HTR-8/SVneo (cell line): ENCODE results near the gene ARHGEF17.

Experiments
- DNase-seq: peaks from one replicate; pipeline ENCODE4 v3.0.0; 2011; ENCODE audit warnings: low spot score, mixed read lengths; ENCODE audit not compliant: insufficient read length
- FAIRE-seq: peaks from 2 replicates; lab custom pipeline; 2011; peaks lifted over from hg19 to GRCh38; lab: Jason Lieb, UNC

The ARHGEF17 gene

DNA sequence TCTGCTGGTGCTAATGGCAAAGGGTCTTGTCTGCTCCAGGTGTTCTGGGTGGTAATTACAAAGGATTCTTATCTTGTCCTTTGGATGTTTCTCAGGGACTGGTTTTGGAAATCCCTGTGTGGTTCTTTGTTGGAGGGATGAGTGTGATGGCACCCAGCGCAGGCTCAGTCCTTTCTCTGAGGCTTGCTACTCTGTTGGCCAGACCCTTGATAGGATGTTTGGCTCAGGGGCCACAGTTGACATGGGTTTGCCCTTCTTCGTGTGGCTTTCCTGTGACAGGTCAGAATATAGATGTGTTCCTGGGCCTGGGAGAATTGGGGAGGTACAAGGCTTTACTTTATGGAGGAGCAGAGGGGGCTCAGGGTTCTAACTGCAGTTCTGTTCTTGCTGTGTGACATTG lies 4.0 kb downstream of the ARHGEF17 start:
- DNase-seq (no peak), FAIRE-seq (no peak)

DNA sequence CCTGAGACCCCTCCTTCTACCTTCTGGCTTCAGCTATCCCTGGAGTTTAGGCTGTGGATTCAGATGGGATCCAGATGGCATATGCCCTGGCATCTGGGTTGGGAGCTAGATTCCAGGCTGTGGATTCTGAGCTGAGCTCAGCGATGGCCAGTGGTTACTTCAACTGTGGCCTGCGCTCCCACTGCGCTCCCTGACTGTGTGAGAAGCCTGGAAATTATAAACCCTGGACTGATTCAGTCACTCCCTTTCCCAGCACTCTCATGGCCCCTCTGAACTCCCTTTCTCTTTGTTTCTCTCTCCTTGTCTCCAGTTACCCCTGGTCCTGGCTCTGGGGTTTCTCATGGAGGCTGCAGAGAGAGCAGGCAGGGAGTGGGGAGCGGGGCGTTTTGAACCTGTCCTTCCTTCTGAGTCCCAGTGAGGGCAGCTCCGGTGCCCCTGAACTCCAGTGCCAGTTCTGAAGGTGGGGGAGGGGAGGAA lies 4.8 kb downstream of the ARHGEF17 start:
- FAIRE-seq (no peak), DNase-seq (no peak)

DNA sequence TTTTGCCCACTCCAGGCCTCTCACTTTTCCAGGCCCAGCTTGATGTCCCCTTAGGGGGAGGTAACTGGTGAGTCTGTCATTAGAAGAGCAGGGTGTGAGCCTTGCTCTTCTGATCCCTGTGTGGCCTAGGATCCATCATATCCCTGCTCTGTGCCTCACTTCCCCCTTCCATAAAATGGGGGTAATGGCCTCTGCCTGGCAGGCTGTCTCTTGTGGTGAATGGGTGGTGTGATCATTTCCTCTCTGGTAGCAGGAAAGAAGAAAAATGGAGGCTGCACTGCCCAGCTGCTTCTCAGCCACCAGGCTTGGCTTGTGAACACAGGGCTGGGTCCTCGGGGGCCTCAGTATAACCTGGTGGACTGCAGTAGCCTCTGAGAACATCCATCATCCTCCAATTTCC lies 5.6 kb downstream of the ARHGEF17 start:
- FAIRE-seq (no peak), DNase-seq (no peak)

DNA sequence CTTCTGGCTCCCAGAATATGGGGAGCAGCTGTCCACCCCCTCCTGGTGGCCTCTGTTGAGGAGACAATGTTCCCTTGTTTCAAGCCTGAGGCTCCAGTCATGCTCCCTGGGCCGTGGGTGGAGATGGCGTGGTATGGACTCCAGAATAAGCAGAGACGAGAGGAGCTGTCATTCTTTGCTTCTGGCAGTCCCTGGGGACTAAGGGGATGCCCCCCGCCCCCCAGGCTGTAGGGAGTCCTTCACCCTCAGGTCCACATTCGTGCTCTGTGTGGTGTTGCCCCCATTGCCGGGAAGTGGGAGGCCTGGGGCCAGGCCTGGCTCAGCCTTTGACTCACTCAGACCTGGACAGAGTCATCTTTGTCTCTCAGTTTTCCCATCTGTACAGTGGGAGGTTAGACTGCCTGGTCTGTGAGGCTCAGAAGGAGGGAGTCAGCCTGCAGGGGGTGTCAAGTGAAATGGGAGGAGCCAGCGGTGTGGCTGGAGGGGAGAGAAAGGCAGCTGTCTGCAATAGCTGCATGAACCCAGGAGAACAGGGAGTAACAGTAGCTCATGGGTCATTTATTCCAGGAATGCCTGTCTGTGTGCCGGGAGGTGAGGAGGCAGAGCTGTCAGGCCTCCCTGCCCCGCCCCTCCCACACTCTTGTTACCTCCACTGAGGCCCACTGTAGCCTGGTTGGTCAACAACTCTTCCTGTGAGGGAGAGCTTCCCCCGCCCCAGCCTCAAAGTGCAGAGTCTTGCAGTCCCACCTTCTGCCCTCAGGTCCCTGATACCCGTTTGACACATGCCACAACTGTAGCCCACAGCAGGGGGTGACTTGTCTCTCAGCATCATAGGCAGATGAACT lies 6.3 kb downstream of the ARHGEF17 start:
- peak; percentile 96 for FAIRE-seq
- peak; percentile 82 for DNase-seq

DNA sequence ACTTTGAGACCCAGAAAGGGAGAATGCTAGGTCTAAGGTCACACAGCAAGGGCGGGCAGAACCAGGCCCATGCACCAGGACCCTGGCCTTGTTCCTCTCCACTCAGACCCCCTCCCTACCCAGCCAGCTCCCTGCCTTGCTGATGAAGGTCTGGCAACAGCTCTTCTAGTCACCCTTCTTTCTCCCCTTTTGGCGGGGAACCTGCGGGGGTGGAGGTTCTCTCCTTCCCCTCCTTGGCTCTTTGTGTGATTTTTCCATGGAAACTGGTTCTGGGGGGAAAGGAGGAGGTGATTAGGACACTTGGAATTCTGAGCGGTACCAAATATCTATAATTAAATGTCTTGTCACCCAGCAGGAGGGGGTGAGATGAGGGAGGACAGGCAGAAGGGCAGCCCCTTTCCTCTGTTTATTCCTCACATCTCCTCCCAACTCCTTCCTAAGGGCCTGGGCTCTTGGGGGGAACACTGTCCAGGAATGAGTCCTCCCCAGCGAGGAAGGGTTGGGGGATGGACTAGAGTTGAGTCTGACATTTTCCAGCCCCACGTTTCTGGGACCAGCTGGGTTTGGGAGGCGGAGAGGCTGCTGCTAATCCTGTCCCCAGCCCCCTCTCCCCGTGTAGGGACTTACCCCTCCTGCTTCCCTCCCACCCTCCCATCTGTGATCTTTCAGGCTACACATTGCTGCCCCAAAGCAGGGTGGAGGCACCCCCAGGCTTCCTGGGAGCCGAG lies 7.4 kb downstream of the ARHGEF17 start:
- FAIRE-seq (no peak), DNase-seq (no peak)

DNA sequence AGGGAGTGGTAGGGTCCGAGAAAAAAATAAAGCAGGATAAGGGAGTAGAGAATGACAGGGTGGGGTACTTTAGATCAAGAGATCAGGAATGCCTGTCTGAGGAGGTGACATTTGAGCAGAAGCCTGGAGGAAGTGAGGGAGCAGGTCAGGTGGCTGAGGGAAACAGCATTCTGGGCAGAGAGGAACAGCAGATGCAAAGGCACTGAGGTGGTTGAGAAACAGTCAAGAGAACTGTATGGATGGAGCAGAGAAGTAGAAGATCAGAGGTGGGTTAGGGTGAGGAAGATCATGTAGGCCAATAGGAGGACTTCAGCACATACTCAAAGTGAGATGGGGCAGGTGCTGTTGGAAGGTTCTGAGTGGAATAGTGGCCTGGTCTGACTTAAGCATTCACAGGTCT lies 8.3 kb downstream of the ARHGEF17 start:
- FAIRE-seq (no peak), DNase-seq (no peak)

DNA sequence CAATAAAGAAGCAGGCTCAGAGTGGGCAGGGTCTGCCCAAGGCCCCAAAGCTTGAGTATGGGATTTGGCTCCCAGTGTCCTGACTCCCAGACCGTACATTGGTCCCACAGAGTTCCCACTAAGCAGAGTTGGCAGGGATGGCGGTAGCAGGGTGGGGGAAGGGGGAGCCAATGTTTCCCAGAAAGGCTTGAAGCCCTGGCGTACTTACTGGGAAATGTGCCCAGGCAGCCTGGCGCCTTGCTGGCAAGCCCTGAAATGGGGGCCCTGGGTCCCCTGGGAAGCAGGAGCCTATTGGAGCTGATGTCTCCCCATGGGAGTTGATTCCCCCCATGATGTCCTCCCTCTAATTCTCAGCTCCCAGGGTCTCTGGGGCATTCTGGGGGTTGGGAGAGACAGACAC lies 9.3 kb downstream of the ARHGEF17 start:
- DNase-seq = no peak
- no peak for FAIRE-seq

DNA sequence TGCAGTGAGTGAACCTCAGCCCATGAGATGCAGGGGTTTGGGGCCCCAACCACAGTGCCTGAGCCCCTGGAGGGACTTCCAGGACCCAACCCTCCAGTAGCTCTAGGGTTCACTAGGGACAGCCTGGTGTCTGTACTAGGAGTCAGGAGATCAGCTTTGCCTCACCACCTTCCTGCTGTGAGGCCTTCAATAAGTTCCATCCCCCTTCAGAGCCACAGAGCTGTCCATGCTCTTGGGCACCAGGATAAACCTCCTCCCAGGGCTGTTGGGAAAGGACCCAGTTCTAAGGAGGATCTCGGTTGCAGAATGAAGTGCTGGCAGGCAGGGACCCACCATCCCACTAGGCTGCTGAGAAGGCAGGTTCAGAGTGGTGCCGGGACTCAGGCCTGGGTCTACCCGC lies 9.7 kb downstream of the ARHGEF17 start:
- no peak for DNase-seq
- no peak for FAIRE-seq

DNA sequence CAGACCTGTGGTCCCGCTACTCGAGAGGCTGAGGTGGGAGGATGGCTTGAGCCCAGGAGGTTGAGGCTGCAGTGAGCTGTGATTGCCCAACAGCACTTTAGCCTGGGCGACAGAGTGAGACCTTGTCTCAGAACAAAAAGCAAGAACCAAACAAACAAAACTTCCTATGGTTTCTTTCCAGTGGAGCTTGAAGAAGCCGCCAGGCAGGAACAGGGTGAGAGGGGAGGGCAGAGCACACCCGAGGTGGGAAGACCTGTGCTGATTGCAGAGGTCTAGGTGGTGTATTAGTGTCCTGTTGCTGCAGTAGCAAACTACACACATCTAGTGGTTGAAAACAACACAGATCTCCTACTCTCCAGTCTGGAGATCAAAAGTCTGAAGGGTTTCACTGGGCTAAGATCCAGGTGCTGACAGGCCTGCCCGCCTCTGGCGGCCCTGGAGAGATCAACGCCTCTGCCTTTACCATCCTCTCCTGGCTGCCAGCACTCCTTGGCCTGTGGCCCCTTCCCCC lies 10.5 kb downstream of the ARHGEF17 start:
- FAIRE-seq (no peak), DNase-seq (no peak)

DNA sequence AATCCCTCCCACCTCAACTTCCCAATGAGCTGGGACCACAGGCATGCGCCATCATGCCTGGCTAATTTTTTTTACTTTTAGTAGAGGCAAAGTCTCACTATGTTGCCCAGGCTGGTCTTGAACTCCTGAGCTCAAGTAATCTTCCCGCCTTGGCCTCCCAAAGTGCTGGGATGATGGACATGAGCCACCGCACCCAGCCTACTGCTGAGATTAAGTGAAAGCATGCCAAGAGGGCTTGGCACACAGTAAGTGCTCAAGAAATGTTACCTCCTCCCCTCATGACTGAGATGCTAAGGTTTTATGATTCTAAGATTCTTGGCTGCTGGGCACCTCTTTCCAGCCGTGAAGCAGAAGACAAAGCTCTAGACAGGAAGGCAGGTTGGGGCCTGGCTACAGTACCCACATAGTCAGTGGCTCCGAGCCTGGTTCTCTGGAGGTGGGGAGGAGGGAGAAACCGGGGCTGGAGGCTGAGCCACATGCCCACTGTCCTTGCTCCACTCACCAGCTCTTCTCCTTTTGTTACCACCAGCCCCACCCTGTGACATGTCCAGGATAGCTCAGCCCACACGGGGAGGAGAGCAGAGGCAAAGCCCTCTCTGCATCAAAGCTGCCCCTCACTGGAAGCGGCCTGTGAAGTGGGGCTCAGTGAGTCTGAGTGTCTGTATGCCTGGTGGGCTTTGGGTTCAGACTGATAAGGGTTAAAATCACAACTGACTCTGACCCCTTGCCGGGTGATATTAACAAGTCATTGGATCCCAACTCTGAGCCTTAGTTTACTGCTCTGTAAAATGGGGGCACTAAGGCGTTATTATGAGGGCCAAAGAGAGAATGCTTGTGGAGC lies 12.9 kb downstream of the ARHGEF17 start:
- no peak for FAIRE-seq
- DNase-seq = no peak

DNA sequence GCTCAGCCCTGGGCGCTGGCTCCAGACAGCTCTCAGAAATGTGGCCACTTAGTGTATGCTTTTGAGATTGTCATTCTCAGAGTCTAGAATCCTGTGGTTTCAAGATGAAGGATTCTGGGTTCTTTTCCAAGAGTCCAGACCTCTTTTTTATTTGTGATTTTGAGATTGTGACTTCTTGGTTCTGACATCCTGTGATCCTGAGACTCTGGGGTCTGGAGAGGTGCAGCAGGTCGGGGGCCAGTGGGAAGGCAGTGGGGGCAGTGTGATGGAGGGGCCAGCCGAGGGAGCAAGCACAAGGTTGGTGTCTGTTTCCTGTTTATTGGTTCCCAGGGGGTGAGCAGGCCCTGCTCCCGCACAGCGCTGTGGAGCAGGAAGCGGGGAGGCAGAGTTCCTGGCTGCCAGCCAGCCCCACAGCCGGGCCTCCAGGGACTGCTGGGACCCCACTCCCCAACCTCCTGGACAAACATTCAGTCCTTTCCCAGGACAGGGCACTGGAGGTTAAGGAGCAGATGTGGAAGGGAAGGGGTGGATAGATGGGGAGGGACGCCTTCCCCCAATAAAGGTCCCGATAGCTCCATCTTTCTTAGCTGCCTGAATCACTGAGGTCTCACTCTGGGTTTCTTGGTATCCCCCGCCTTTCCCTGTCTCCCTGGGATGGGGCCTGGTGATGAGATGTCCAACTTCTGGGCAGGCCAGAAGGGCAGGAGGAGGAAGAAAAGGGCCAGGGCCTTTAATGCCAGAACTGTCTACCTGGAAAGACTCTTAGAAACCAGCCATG lies 13.7 kb downstream of the ARHGEF17 start:
- DNase-seq (peak; percentile 55), FAIRE-seq (no peak)

DNA sequence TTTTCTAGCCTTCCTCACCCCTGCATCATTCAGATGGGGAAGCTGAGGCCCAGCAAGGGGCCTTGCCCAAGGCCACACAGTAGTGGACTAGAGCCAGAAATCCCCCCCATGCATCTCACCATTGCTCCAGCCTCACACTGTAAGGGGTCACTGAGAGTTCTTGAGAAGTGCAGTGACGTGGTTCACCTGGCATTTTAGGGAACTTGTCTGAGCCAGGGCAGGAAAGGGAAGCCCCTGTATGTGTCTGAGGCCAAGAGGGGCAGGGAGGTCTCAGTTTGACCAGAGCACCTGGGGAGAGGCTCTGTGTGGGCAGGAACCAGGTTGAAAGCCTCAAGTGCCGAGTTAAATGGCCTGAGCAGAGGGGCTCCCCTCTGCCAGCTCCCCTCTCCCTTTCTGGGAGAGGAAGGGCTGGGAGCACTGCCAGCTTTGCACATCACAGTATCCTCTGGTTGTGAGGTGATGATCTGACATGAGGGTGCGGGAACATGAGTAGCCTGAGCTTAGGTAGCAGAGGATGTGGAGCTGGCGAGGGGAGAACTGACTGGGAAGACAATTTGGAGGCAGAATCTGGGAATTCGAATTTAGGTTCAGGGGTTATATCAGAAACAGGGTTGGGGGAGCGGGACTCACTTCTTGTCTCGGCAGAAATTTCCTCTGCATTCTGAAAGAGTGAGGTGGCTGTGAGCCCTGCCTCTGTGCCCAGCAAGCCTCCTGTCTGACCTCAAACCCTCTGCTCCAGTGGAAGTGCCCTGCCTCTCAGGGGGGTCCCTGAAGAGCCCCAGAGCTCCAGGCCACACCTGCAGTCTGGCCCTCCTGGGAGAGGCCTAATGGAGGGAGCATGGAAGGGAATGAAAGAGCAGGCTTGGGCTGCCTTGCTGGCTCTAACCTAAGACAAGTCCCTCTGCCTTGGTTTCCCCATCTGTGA lies 14.6 kb downstream of the ARHGEF17 start:
- DNase-seq (no peak), FAIRE-seq (no peak)

DNA sequence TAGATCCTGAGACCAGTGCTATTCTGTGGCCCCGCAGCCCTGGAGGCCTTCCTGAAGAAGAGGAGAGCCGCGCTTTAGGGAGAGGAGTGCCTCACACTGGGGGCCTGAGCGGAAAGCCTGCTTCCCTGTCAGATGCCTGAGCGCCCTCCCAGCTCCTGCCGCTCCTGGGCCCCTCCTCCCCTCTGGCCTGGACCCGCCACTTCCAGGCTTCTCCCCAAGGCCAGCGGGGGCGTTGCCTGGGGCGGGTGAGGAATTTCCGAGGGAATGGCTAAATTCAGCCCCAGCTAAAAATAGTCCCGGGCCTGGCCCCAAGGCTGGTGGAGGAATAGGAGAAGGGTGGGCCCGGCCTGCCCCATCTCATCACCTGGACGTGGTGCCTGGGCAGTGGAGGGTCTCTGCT lies 15.4 kb downstream of the ARHGEF17 start:
- DNase-seq (peak; percentile 74), FAIRE-seq (peak; percentile 23)

DNA sequence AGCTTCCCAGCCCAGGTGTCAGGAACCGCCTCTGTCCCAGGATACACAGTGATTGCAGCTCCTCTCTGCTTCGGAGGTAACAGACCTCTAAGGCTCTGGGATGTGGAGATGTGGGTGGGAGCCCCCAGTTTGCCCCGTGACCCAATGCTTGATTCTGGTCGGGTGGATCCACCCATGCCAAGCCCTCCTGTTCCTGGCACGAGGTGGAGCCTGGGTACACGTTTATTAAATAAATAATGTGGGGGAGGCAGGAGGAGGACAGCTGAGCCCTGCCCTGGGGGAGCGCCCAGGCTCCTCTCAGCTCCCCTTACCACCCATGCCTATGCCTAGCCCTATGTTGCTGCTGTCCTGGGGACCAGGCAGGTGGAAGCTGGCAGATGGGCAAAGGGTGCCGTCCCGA lies 16.0 kb downstream of the ARHGEF17 start:
- no peak for FAIRE-seq

DNA sequence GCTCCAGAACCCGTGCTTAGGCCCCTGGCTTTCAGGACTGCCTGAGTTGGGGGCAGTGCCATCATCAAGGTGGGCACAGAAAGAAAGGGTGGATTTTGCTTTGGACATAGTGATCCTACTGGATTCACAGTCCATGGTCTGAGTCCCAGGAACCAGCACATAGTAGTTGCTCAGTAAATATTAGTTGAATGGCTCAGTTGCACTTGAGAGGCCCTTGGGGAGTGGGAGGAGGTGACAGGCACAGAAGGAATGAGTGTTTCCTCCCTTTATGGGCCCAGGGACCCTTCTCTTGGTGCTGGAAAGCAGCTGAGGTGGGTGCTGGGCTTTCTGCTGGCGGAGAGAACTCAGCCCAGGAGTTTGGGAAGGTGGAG lies 16.6 kb downstream of the ARHGEF17 start:
- no peak for FAIRE-seq
- DNase-seq = no peak

More for the DNA sequence above, 16.0 kb downstream of the ARHGEF17 start:
- no peak for DNase-seq

DNA sequence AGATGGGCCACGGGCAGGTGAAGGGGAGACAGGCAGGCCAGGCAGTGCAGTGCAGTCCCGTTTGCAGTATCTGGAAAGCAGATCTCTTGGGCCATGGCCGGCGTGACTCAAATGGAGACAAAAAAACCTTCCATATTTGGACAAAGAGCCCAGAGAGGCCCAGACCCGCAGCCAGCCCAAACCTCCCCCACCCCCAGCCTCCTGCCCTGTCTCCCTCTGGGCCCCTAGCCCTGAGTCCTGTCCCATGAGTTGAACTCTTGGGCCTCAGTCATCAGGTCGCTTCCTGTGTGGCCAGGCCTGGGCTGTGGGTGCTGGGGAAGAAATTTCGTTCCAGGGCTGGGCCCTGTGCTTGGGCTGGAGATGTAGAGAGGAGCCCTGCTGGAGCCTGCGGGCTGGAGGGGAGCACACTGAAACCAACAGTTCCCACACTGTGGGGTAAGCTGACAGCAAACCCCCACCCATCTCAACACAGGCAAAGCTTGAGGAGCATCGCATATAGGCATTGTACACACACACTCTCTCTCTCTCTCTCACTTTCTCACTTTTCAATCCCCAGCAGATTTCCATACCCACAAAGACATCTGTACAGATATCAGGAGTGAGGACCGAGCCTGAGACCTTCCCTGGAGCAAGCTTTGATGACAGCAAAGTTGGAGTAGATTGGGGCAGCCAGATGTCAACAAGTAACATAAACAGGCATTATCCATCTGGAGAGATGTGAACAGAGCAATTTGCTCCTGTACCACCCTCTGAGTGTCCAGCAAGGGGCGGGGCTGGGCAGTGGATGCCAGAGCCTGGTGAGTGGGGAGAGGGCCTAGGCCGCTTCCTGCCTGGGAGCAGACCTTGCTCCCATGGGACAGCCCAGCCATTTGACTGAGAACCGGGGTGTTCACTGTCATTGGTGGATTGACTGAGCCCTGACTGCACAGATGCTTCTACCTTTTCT lies 17.2 kb downstream of the ARHGEF17 start:
- DNase-seq (no peak), FAIRE-seq (no peak)

DNA sequence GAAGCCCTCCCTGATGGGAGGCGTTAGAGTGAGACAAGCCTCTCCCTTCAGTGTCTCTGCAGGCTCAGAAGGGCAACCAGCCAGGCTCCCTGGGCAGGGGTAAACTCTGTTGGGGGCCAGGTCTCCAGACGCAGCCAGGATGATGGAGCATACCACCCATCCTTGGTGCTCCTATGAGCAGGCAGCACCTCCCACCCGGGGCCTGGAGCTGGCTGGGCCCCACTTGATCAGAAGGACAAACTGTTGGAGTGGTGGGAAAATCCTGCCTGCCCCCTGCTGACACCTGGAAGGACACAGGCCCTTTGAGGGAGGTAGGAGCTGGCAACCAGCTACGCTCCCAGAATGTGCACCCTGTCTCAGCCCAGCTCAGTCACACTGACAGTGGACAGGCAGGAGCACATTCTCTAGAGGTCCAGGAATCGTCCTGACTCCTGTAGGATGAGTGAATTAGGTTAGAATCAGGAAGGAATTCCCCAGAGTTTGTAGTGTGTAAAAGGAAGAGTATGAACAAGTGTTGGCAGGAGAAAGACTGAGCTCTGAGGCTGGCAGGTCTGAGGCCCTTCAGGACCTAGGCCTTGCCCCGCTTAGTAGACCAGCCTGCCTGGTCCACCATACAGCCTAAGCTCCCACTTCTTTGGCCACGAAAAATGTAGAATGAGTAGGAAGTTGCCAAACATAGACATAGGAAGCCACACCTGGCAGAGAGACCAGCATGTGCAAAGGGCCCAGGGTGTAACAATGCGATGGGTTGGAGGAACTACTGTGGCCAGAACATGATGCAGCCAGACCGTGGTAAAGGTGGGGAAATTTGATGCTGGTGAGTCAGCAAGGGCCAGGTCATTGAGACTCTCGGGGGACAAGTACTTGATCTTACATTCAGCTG lies 19.1 kb downstream of the ARHGEF17 start:
- DNase-seq (no peak), FAIRE-seq (no peak)
